CD8-positive, alpha-beta memory T cell (primary cell): ENCODE data around the gene RANBP3. TPM values are rescaled to one million over a fixed set of nuclear protein-coding genes. Genes with fewer than 3 reads are reported as not detected.

Source experiments
- CTCF ChIA-PET: fragments of 350-600 bp; sonication (Branson Sonifier 250); formaldehyde crosslinking; loops from one replicate; lab custom pipeline; 2021; ENCODE audit warnings: antibody characterized with exemption; lab: Charles Lee
- POLR2A ChIA-PET: fragments of 350-600 bp; sonication (Branson Sonifier 250); formaldehyde crosslinking; loops from one replicate; lab custom pipeline; 2021; ENCODE audit warnings: antibody characterized with exemption; lab: Charles Lee
- DNase-seq, 5 donors: peaks; one replicate each; pipeline versions ENCODE4 v3.0.0 to v3.0.0-alpha.2; 2020 to 2022; ENCODE audit warnings: mixed read lengths in 1 of 5
- H3K27ac ChIP-seq: one replicate; pipeline ENCODE4 v1.7.0; 2013; ENCODE audit warnings: low read depth, mild to moderate bottlenecking, low read length, moderate library complexity
- H3K27me3 ChIP-seq: 2 replicates; pipeline ENCODE4 v1.7.0; 2013; ENCODE audit warnings: low read length, mild to moderate bottlenecking; ENCODE audit not compliant: insufficient read depth, poor library complexity, severe bottlenecking
- H3K36me3 ChIP-seq: 2 replicates; pipeline ENCODE4 v1.7.0; 2013; ENCODE audit warnings: mild to moderate bottlenecking, low read length, moderate library complexity; ENCODE audit not compliant: insufficient read depth
- H3K4me1 ChIP-seq: 2 replicates; pipeline ENCODE4 v1.7.0; 2013; ENCODE audit warnings: mild to moderate bottlenecking, low read length, moderate library complexity; ENCODE audit not compliant: insufficient read depth
- H3K4me3 ChIP-seq: 2 replicates; pipeline ENCODE4 v1.7.0; 2013; ENCODE audit warnings: mild to moderate bottlenecking, low read length
- H3K9me3 ChIP-seq: 2 replicates; pipeline ENCODE4 v1.7.0; 2013; ENCODE audit warnings: mild to moderate bottlenecking, low read length
- H3K27ac Mint-ChIP-seq, 8 donors: one replicate each; pipeline ENCODE4 v1.8.0; 2020 to 2021; ENCODE audit warnings: mixed read lengths in 8 of 8, mild to moderate bottlenecking in 6 of 8, inconsistent platforms in 3 of 8, moderate library complexity in 3 of 8
- H3K27me3 Mint-ChIP-seq, 2 donors: one replicate each; pipeline ENCODE4 v1.8.0; 2020 to 2021; ENCODE audit warnings: mixed read lengths in 2 of 2, mild to moderate bottlenecking in 1 of 2, moderate library complexity in 1 of 2
- H3K36me3 Mint-ChIP-seq, 3 donors: one replicate each; pipeline ENCODE4 v1.8.0; 2020 to 2021; ENCODE audit warnings: mixed read lengths in 3 of 3, inconsistent platforms in 1 of 3, mild to moderate bottlenecking in 1 of 3
- H3K4me1 Mint-ChIP-seq, 3 donors: one replicate each; pipeline ENCODE4 v1.8.0; 2020 to 2021; ENCODE audit warnings: mixed read lengths in 3 of 3, inconsistent platforms in 1 of 3, mild to moderate bottlenecking in 1 of 3
- H3K4me3 Mint-ChIP-seq, 7 donors: one replicate each; pipeline ENCODE4 v1.8.0; 2020 to 2021; ENCODE audit warnings: mixed read lengths in 7 of 7, mild to moderate bottlenecking in 6 of 7, moderate library complexity in 4 of 7, inconsistent platforms in 2 of 7
- H3K9me3 Mint-ChIP-seq, 5 donors: one replicate each; pipeline ENCODE4 v1.8.0; 2020 to 2022; ENCODE audit warnings: mixed read lengths in 5 of 5, mild to moderate bottlenecking in 3 of 5, moderate library complexity in 2 of 5, inconsistent platforms in 1 of 5
- polyA plus RNA-seq: library from polyadenylated mRNA; unstranded; fragments of 300-500 nt; fragmentation: Illumina TruSeq; gene quantifications from one replicate; pipeline ENCODE4 v1.2.3, GENCODE V29; 2021
- total RNA-seq, 2 experiments: library from RNA; stranded (reverse); gene quantifications; one replicate each; pipeline ENCODE4 v1.2.3, GENCODE V29; 2021

RANBP3 gene
- total and polyA plus RNA-seq, 3 experiments from 2014 or later = 9.7 to 97.6 (median 94.8) TPM

GRCh38 chr19:5949792-5950305 lies 28.1 kb downstream of the RANBP3 start:
- H3K4me3 ChIP-seq = peak overlapping the region; percentile 39
- H3K4me1 ChIP-seq = peaks cover 89% of the 10 kb centered on the region
- no peaks in the 10 kb centered on the region for H3K27me3 ChIP-seq
- H3K4me3 Mint-ChIP-seq = peak overlapping the region; percentile 13 to 76 (median 71)
- ChIA-PET POLR2A (interaction anchor here (1.0 to 2.2 kb wide), 2 partner anchors 12 to 46 kb away, joined by 3 to 5 read pairs; no protein-coding TSS in a partner anchor), CTCF (interaction anchor here (1.5 to 3.8 kb wide), 2 partner anchors 18 to 146 kb away, joined by 4 to 13 read pairs; no protein-coding TSS in a partner anchor)
- peaks cover 0 to 1% of the 10 kb centered on the region in 2 donors for H3K27me3 Mint-ChIP-seq
- no peak overlapping the region for H3K27ac ChIP-seq
- H3K9me3 Mint-ChIP-seq = no peaks in the 10 kb centered on the region
- H3K27ac Mint-ChIP-seq = peak overlapping the region; percentile 62 to 96 (median 94)
- peaks cover 3% of the 10 kb centered on the region for H3K36me3 ChIP-seq
- no peaks in the 10 kb centered on the region for H3K9me3 ChIP-seq
- H3K4me1 Mint-ChIP-seq = peaks cover 83 to 92% (median 89%) of the 10 kb centered on the region in 3 donors
- peaks cover 3 to 42% (median 5%) of the 10 kb centered on the region in 3 donors for H3K36me3 Mint-ChIP-seq
- DNase-seq = peak in 2 of 5 donors; percentile 21 to 59

GRCh38 chr19:5948752-5949564 lies 29.0 kb downstream of the RANBP3 start:
- Mint-ChIP-seq H3K9me3 (no peaks in the 10 kb centered on the region), H3K4me1 (peaks cover 80 to 90% (median 85%) of the 10 kb centered on the region in 3 donors), H3K27ac (peak overlapping the region; percentile 62 to 98 (median 94)), H3K4me3 (peak overlapping the region; percentile 9 to 76 (median 74)), H3K36me3 (peaks cover 3 to 43% (median 5%) of the 10 kb centered on the region in 3 donors), H3K27me3 (peaks cover 0 to 1% of the 10 kb centered on the region in 2 donors)
- H3K27ac ChIP-seq = peak overlapping the region; percentile 13
- DNase-seq = no peak
- H3K36me3 ChIP-seq = peaks cover 6% of the 10 kb centered on the region
- no peaks in the 10 kb centered on the region for H3K27me3 ChIP-seq
- H3K4me1 ChIP-seq = peaks cover 80% of the 10 kb centered on the region
- H3K4me3 ChIP-seq = peak overlapping the region; percentile 39
- no peaks in the 10 kb centered on the region for H3K9me3 ChIP-seq
- ChIA-PET POLR2A (interaction anchor here (2.2 kb wide), 1 partner anchor 13 kb away, joined by 5 read pairs; no protein-coding TSS in a partner anchor), CTCF (interaction anchor here (0.9 to 3.8 kb wide), 4 partner anchors 13 to 26 kb away, joined by 3 to 13 read pairs (median 4); no protein-coding TSS in a partner anchor)

GRCh38 chr19:5947435-5947834 lies 30.5 kb downstream of the RANBP3 start:
- CTCF ChIA-PET = interaction anchor here (3.8 kb wide), 1 partner anchor 20 kb away, joined by 13 read pairs; no protein-coding TSS in a partner anchor
- H3K36me3 Mint-ChIP-seq = peaks cover 3 to 49% (median 5%) of the 10 kb centered on the region in 3 donors
- Histone ChIP-seq H3K36me3 (peaks cover 6% of the 10 kb centered on the region), H3K4me1 (peaks cover 65% of the 10 kb centered on the region), H3K9me3 (no peaks in the 10 kb centered on the region), H3K27me3 (no peaks in the 10 kb centered on the region), H3K4me3 (no peak overlapping the region), H3K27ac (no peak overlapping the region)
- no peak for DNase-seq
- peak overlapping the region in 7 of 8 donors; percentile 68 to 88 (median 83) for H3K27ac Mint-ChIP-seq
- no peaks in the 10 kb centered on the region for H3K9me3 Mint-ChIP-seq
- H3K4me3 Mint-ChIP-seq = peak overlapping the region in 2 of 7 donors; percentile 37 to 59
- peaks cover 67 to 86% (median 70%) of the 10 kb centered on the region in 3 donors for H3K4me1 Mint-ChIP-seq
- POLR2A ChIA-PET = no interaction called here
- peaks cover 0 to 1% of the 10 kb centered on the region in 2 donors for H3K27me3 Mint-ChIP-seq

GRCh38 chr19:5943623-5944022 lies 34.3 kb downstream of the RANBP3 start:
- no peaks in the 10 kb centered on the region for H3K27me3 ChIP-seq
- no peaks in the 10 kb centered on the region for H3K9me3 ChIP-seq
- Mint-ChIP-seq H3K4me1 (peaks cover 32 to 51% (median 34%) of the 10 kb centered on the region in 3 donors), H3K36me3 (peaks cover 5 to 64% (median 5%) of the 10 kb centered on the region in 3 donors), H3K27ac (peak overlapping the region in 2 of 8 donors; percentile 47 to 81), H3K9me3 (no peaks in the 10 kb centered on the region), H3K4me3 (no peak overlapping the region), H3K27me3 (no peaks in the 10 kb centered on the region)
- no peak for DNase-seq
- peaks cover 26% of the 10 kb centered on the region for H3K36me3 ChIP-seq
- ChIA-PET CTCF (no interaction called here), POLR2A (no interaction called here)
- H3K27ac ChIP-seq = no peak overlapping the region
- H3K4me1 ChIP-seq = peaks cover 27% of the 10 kb centered on the region
- H3K4me3 ChIP-seq = no peak overlapping the region

GRCh38 chr19:5943045-5943444 lies 34.9 kb downstream of the RANBP3 start:
- H3K4me3 ChIP-seq = no peak overlapping the region
- ChIA-PET CTCF (no interaction called here), POLR2A (interaction anchor here (0.6 kb wide), 1 partner anchor 10 kb away, joined by 4 read pairs; no protein-coding TSS in a partner anchor)
- no peak overlapping the region for H3K27ac ChIP-seq
- H3K4me1 ChIP-seq = peaks cover 21% of the 10 kb centered on the region
- Mint-ChIP-seq H3K9me3 (no peaks in the 10 kb centered on the region), H3K27me3 (no peaks in the 10 kb centered on the region), H3K36me3 (peaks cover 5 to 64% (median 5%) of the 10 kb centered on the region in 3 donors), H3K27ac (peak overlapping the region in 1 of 8 donors; percentile 51), H3K4me3 (no peak overlapping the region), H3K4me1 (peaks cover 28 to 45% (median 30%) of the 10 kb centered on the region in 3 donors)
- H3K9me3 ChIP-seq = no peaks in the 10 kb centered on the region
- no peaks in the 10 kb centered on the region for H3K27me3 ChIP-seq
- DNase-seq = no peak
- peaks cover 26% of the 10 kb centered on the region for H3K36me3 ChIP-seq

GRCh38 chr19:5941673-5942072 lies 36.3 kb downstream of the RANBP3 start:
- Mint-ChIP-seq H3K27me3 (no peaks in the 10 kb centered on the region), H3K9me3 (no peaks in the 10 kb centered on the region), H3K4me1 (peaks cover 18 to 39% (median 21%) of the 10 kb centered on the region in 3 donors), H3K36me3 (peaks cover 5 to 72% (median 5%) of the 10 kb centered on the region in 3 donors), H3K4me3 (no peak overlapping the region), H3K27ac (peak overlapping the region in 1 of 8 donors; percentile 73)
- H3K4me3 ChIP-seq = no peak overlapping the region
- ChIA-PET POLR2A (no interaction called here), CTCF (interaction anchor here (0.6 kb wide), 1 partner anchor 281 kb away, joined by 3 read pairs; no protein-coding TSS in a partner anchor)
- no peaks in the 10 kb centered on the region for H3K9me3 ChIP-seq
- peaks cover 30% of the 10 kb centered on the region for H3K36me3 ChIP-seq
- no peak for DNase-seq
- peaks cover 7% of the 10 kb centered on the region for H3K4me1 ChIP-seq
- H3K27me3 ChIP-seq = no peaks in the 10 kb centered on the region
- H3K27ac ChIP-seq = no peak overlapping the region

- no peak overlapping the region for H3K27ac ChIP-seq
- DNase-seq = no peak
- Mint-ChIP-seq H3K9me3 (no peaks in the 10 kb centered on the region), H3K4me3 (no peak overlapping the region), H3K4me1 (peaks cover 9 to 31% (median 12%) of the 10 kb centered on the region in 3 donors), H3K36me3 (peaks cover 4 to 74% (median 6%) of the 10 kb centered on the region in 3 donors), H3K27me3 (no peaks in the 10 kb centered on the region), H3K27ac (peak overlapping the region in 1 of 8 donors; percentile 23)
- H3K27me3 ChIP-seq = no peaks in the 10 kb centered on the region
- POLR2A ChIA-PET = no interaction called here
- H3K4me1 ChIP-seq = no peaks in the 10 kb centered on the region
- H3K4me3 ChIP-seq = no peak overlapping the region
- no peaks in the 10 kb centered on the region for H3K9me3 ChIP-seq
- H3K36me3 ChIP-seq = peaks cover 41% of the 10 kb centered on the region
- CTCF ChIA-PET = no interaction called here
Observed at GRCh38 chr19:5940260-5941208, 37.4 kb downstream of the RANBP3 start.
